ENCODE measurements around the gene STXBP3. TPM values are rescaled to one million over a fixed set of nuclear protein-coding genes. Genes with fewer than 3 reads are reported as not detected.

The STXBP3 gene
- total RNA-seq, 1 experiment from 2014 or later = 34.1 TPM

DNA sequence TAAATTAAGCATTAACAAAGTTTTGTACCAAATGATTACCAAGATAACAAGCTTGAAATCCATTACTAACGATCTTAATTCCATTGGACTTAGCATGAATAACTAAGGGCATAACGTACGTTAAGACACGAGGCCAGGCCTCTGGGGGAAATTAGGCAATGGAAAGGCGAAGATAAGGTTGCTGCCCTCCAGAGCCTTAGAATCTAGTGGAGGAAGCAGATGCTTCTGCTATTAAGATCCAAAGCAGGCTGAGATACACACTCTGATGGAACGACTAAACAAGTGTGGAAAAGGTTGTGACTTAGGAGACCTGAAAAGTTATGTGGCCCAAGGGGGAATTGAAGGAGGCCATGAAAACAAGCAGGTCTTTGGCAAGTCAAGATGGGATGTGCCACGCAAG lies 104.5 kb downstream of the STXBP3 start:
- no peak overlapping the region for H2BK12ac ChIP-seq (ENCODE audit: insufficient read length, low read depth, low read length)
- Mint-ChIP-seq H3K9me3 (no peaks in the 10 kb centered on the region), H3K36me3 (ENCODE audit: insufficient read depth in 1 of 3, low read depth in 3 of 3) (no peaks in the 10 kb centered on the region; a peak in 1 of 7 replicates), H3K27me3 (ENCODE audit: low read depth) (no peaks in the 10 kb centered on the region; the same call in 1 of the 2 replicates), H3K4me1 (peaks cover 8 to 11% of the 10 kb centered on the region in 2 experiments), H3K27ac (no peak overlapping the region), H3K4me3 (no peak overlapping the region)
- no peak overlapping the region for H2BK120ac ChIP-seq (ENCODE audit: low read depth, low read length, poor library complexity, severe bottlenecking)
- no peak overlapping the region for H3K14ac ChIP-seq (ENCODE audit: insufficient read depth, low read length)
- no peak overlapping the region for H2BK15ac ChIP-seq (ENCODE audit: low read depth, low read length)
- H4K5ac ChIP-seq (ENCODE audit: insufficient read length, low read depth, low read length) = no peak overlapping the region
- no peak overlapping the region for H2AFZ ChIP-seq (ENCODE audit: low read length)
- no peaks in the 10 kb centered on the region for H3K9me3 ChIP-seq (ENCODE audit: control insufficient read depth, low read depth, low read length)
- H4K91ac ChIP-seq (ENCODE audit: insufficient read length, low read depth, low read length) = no peak overlapping the region
- H3K4me2 ChIP-seq (ENCODE audit: insufficient read depth, insufficient read length, low read length) = no peak overlapping the region
- H3K27me3 ChIP-seq (ENCODE audit: insufficient read depth, low read length) = no peaks in the 10 kb centered on the region
- H3K18ac ChIP-seq (ENCODE audit: insufficient read length, low read depth, low read length) = no peak overlapping the region
- no CpG with 5 or more reads among the region's 7 CpGs for WGBS (ENCODE audit: extremely low coverage, insufficient read length, low lambda C conversion rate)
- no peaks in the 10 kb centered on the region for H3K23me2 ChIP-seq (ENCODE audit: insufficient read length, low read depth, low read length, poor library complexity, severe bottlenecking)
- no peak overlapping the region for H4K8ac ChIP-seq (replicated peaks; ENCODE audit: insufficient read length, low read depth, low read length)
- TF ChIP-seq, protein P1, sequence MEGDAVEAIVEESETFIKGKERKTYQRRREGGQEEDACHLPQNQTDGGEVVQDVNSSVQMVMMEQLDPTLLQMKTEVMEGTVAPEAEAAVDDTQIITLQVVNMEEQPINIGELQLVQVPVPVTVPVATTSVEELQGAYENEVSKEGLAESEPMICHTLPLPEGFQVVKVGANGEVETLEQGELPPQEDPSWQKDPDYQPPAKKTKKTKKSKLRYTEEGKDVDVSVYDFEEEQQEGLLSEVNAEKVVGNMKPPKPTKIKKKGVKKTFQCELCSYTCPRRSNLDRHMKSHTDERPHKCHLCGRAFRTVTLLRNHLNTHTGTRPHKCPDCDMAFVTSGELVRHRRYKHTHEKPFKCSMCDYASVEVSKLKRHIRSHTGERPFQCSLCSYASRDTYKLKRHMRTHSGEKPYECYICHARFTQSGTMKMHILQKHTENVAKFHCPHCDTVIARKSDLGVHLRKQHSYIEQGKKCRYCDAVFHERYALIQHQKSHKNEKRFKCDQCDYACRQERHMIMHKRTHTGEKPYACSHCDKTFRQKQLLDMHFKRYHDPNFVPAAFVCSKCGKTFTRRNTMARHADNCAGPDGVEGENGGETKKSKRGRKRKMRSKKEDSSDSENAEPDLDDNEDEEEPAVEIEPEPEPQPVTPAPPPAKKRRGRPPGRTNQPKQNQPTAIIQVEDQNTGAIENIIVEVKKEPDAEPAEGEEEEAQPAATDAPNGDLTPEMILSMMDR (conservative IDR thresholded peaks at IDR 0.05) = no peak
- H3K23ac ChIP-seq (ENCODE audit: insufficient read length, low read depth, low read length) = no peak overlapping the region
- no peak overlapping the region for H3K4ac ChIP-seq (ENCODE audit: low read depth, low read length)
- no peak overlapping the region for H3K56ac ChIP-seq (ENCODE audit: insufficient read length, low read depth, low read length)
- no peak overlapping the region for H2BK5ac ChIP-seq (ENCODE audit: insufficient read length, low read length)
- no peaks in the 10 kb centered on the region for H3K4me1 ChIP-seq (ENCODE audit: insufficient read depth, low read length)
- H3K79me1 ChIP-seq (ENCODE audit: insufficient read depth, low read depth, low read length, poor library complexity, severe bottlenecking) = no peaks in the 10 kb centered on the region
- no peak overlapping the region for H3T11ph ChIP-seq (ENCODE audit: low read length)
- H2BK20ac ChIP-seq (ENCODE audit: low read depth, low read length, poor library complexity, severe bottlenecking) = no peak overlapping the region
- H3K9ac ChIP-seq (ENCODE audit: extremely low read depth, insufficient read length, low read length) = no peak overlapping the region
- H3K27ac ChIP-seq (ENCODE audit: insufficient read length, low read depth, low read length) = no peak overlapping the region
- no peaks in the 10 kb centered on the region for H3K79me2 ChIP-seq (ENCODE audit: insufficient read depth, low read length)
- H4K20me1 ChIP-seq (ENCODE audit: control insufficient read depth, insufficient read depth, insufficient read length) = no peaks in the 10 kb centered on the region
- no peak overlapping the region for H2AK5ac ChIP-seq (ENCODE audit: insufficient read length, low read length)
- DNase-seq = no peak
